ENCODE results near the gene REV1. TPM values are rescaled to one million over a fixed set of nuclear protein-coding genes. Genes with fewer than 3 reads are reported as not detected.
"Not testable (repeated sequence)": the region's sequence is repeated elsewhere in the genome, so short reads cannot be mapped to it uniquely, and the experiment has no call there.

The REV1 gene
- polyA plus RNA-seq, 3 donors, result 6.5 to 39.9 (median 9.5) TPM

GRCh38 chr2:99471654-99472599, 17.9 kb downstream of the REV1 start:
- DNase-seq, result no peak
- peaks cover 0 to 2% (median 0%) of the 10 kb centered on the region in 3 donors for H3K27me3 Mint-ChIP-seq (ENCODE audit: low read depth in 3 of 3)
- no peaks in the 10 kb centered on the region for H3K36me3 ChIP-seq (replicated peaks in 1 of 2; ENCODE audit: control insufficient read depth in 1 of 2, insufficient read depth in 2 of 2, low read length in 2 of 2)
- peaks cover 20% of the 10 kb centered on the region for H3K4me1 Mint-ChIP-seq
- no peaks in the 10 kb centered on the region for H3K9me3 ChIP-seq (replicated peaks in 1 of 2; ENCODE audit: control insufficient read depth in 1 of 2, insufficient read depth in 1 of 2, low read length in 2 of 2)
- peaks cover 86% of the 10 kb centered on the region for H4K20me1 ChIP-seq (ENCODE audit: insufficient read depth, low read length)
- H3K4me2 ChIP-seq (replicated peaks; ENCODE audit: extremely low read depth, low read length, poor library complexity, severe bottlenecking), result no peak overlapping the region
- peaks cover 0 to 2% (median 0%) of the 10 kb centered on the region in 7 donors for H3K9me3 Mint-ChIP-seq
- no peak overlapping the region for H2AFZ ChIP-seq (ENCODE audit: insufficient read depth, low read depth, low read length, poor library complexity, severe bottlenecking)
- H3K79me2 ChIP-seq (ENCODE audit: insufficient read depth, low read length), result peaks cover 100% of the 10 kb centered on the region
- TF ChIP-seq CTCF (IDR thresholded peaks at IDR 0.05), result no peak
- no peak overlapping the region for H3K4me3 Mint-ChIP-seq
- WGBS (ENCODE audit: insufficient coverage), result 100% methylated on average over 2 of the region's 7 CpGs
- H3K27ac ChIP-seq (ENCODE audit: low read depth in 1 of 2, low read length in 2 of 2), result no peak overlapping the region
- peaks cover 3 to 18% of the 10 kb centered on the region in 2 donors for H3K36me3 Mint-ChIP-seq
- intact Hi-C loops (cut with micrococcal nuclease), result no loop called here
- no peaks in the 10 kb centered on the region for H3K4me1 ChIP-seq (ENCODE audit: control insufficient read depth in 1 of 2, insufficient read depth in 2 of 2, low read length in 2 of 2)
- no peak overlapping the region for H3K9ac ChIP-seq (ENCODE audit: insufficient read depth, low read length, poor library complexity, severe bottlenecking)
- H3K27ac Mint-ChIP-seq, result peak overlapping the region in 1 of 7 donors; percentile 30
- H3K27me3 ChIP-seq (ENCODE audit: control insufficient read depth in 2 of 2, insufficient read depth in 2 of 2, low read length in 2 of 2), result no peaks in the 10 kb centered on the region
- no peak overlapping the region for H3K4me3 ChIP-seq (replicated peaks in 1 of 3; ENCODE audit: low read depth in 2 of 3, low read length in 3 of 3)

GRCh38 chr2:99470957-99471356, 18.9 kb downstream of the REV1 start:
- Histone ChIP-seq H4K20me1 (ENCODE audit: insufficient read depth, low read length) (peaks cover 83% of the 10 kb centered on the region), H3K9ac (ENCODE audit: insufficient read depth, low read length, poor library complexity, severe bottlenecking) (no peak overlapping the region), H3K36me3 (replicated peaks in 1 of 2; ENCODE audit: control insufficient read depth in 1 of 2, insufficient read depth in 2 of 2, low read length in 2 of 2) (no peaks in the 10 kb centered on the region), H3K27me3 (ENCODE audit: control insufficient read depth in 2 of 2, insufficient read depth in 2 of 2, low read length in 2 of 2) (no peaks in the 10 kb centered on the region), H3K4me2 (replicated peaks; ENCODE audit: extremely low read depth, low read length, poor library complexity, severe bottlenecking) (no peak overlapping the region), H3K4me3 (replicated peaks in 1 of 3; ENCODE audit: low read depth in 2 of 3, low read length in 3 of 3) (no peak overlapping the region), H3K4me1 (ENCODE audit: control insufficient read depth in 1 of 2, insufficient read depth in 2 of 2, low read length in 2 of 2) (no peaks in the 10 kb centered on the region), H3K27ac (ENCODE audit: low read depth in 1 of 2, low read length in 2 of 2) (no peak overlapping the region), H2AFZ (ENCODE audit: insufficient read depth, low read depth, low read length, poor library complexity, severe bottlenecking) (no peak overlapping the region), H3K9me3 (replicated peaks in 1 of 2; ENCODE audit: control insufficient read depth in 1 of 2, insufficient read depth in 1 of 2, low read length in 2 of 2) (no peaks in the 10 kb centered on the region), H3K79me2 (ENCODE audit: insufficient read depth, low read length) (peaks cover 100% of the 10 kb centered on the region)
- peaks cover 0 to 2% (median 0%) of the 10 kb centered on the region in 7 donors for H3K9me3 Mint-ChIP-seq
- H3K27ac Mint-ChIP-seq, result no peak overlapping the region
- intact Hi-C loops (cut with micrococcal nuclease), result no loop called here
- H3K27me3 Mint-ChIP-seq (ENCODE audit: low read depth in 3 of 3), result peaks cover 0 to 2% (median 0%) of the 10 kb centered on the region in 3 donors
- H3K36me3 Mint-ChIP-seq, result peaks cover 4 to 18% of the 10 kb centered on the region in 2 donors
- no peak for DNase-seq
- TF ChIP-seq CTCF (IDR thresholded peaks at IDR 0.05), result no peak
- H3K4me3 Mint-ChIP-seq, result no peak overlapping the region
- H3K4me1 Mint-ChIP-seq, result peaks cover 15% of the 10 kb centered on the region

- peaks cover 100% of the 10 kb centered on the region for H3K79me2 ChIP-seq (ENCODE audit: insufficient read depth, low read length)
- H3K36me3 ChIP-seq (replicated peaks in 1 of 2; ENCODE audit: control insufficient read depth in 1 of 2, insufficient read depth in 2 of 2, low read length in 2 of 2); H3K4me1 ChIP-seq (ENCODE audit: control insufficient read depth in 1 of 2, insufficient read depth in 2 of 2, low read length in 2 of 2); H3K27me3 Mint-ChIP-seq (ENCODE audit: low read depth in 3 of 3); DNase-seq; H3K9me3 ChIP-seq (replicated peaks in 1 of 2; ENCODE audit: control insufficient read depth in 1 of 2, insufficient read depth in 1 of 2, low read length in 2 of 2); H3K27me3 ChIP-seq (ENCODE audit: control insufficient read depth in 2 of 2, insufficient read depth in 2 of 2, low read length in 2 of 2); H3K9me3 Mint-ChIP-seq; H3K4me3 Mint-ChIP-seq; intact Hi-C loops (cut with micrococcal nuclease); H2AFZ ChIP-seq (ENCODE audit: insufficient read depth, low read depth, low read length, poor library complexity, severe bottlenecking); H3K4me3 ChIP-seq (replicated peaks in 1 of 3; ENCODE audit: low read depth in 2 of 3, low read length in 3 of 3); H3K9ac ChIP-seq (ENCODE audit: insufficient read depth, low read length, poor library complexity, severe bottlenecking); H3K4me2 ChIP-seq (replicated peaks; ENCODE audit: extremely low read depth, low read length, poor library complexity, severe bottlenecking); H3K27ac ChIP-seq (ENCODE audit: low read depth in 1 of 2, low read length in 2 of 2): not testable (repeated sequence)
- H3K36me3 Mint-ChIP-seq, result peaks cover 4 to 18% of the 10 kb centered on the region in 2 donors
- peaks cover 12% of the 10 kb centered on the region for H3K4me1 Mint-ChIP-seq
- 98% methylated on average over 7 of the region's 8 CpGs for WGBS (ENCODE audit: insufficient coverage)
- H3K27ac Mint-ChIP-seq, result peak overlapping the region in 1 of 7 donors; percentile 37
- peaks cover 78% of the 10 kb centered on the region for H4K20me1 ChIP-seq (ENCODE audit: insufficient read depth, low read length)
Measured at GRCh38 chr2:99470459-99470858, 19.4 kb downstream of the REV1 start.
